GM12878 (cell line): Measurements from ENCODE around the gene SELENOH.
A peak's percentile ranks its signal among the peaks of the same experiment; 100 is the strongest.

Experiments used
- CTCF ChIP-seq, 3 experiments: IDR thresholded peaks in 2 of 3; conservative IDR thresholded peaks in 1 of 3; 2 replicates each; pipeline ENCODE4 v1.5.1; 2011; ENCODE audit warnings: low read depth in 3 of 3, low read length in 3 of 3, mild to moderate bottlenecking in 3 of 3, control low read depth in 2 of 3, moderate library complexity in 2 of 3, inconsistent platforms in 1 of 3, mixed read lengths in 1 of 3; ENCODE audit not compliant: control insufficient read depth in 2 of 3, insufficient read depth in 1 of 3; ENCODE audit errors: extremely low read depth in 1 of 3
- IRF4 ChIP-seq: IDR thresholded peaks from 2 replicates; pipeline ENCODE4 v1.6.1; 2011; ENCODE audit warnings: low read depth, low read length
- MXI1 ChIP-seq: fragments of 150-350 bp; IDR thresholded peaks from 2 replicates; pipeline ENCODE4 v1.6.1; 2011; ENCODE audit warnings: low read depth, mild to moderate bottlenecking, inconsistent platforms, low read length, improper control_type of control experiment
- POLR2AphosphoS5 ChIP-seq: IDR thresholded peaks from 2 replicates; pipeline ENCODE4 v1.6.1; 2011; ENCODE audit warnings: mild to moderate bottlenecking, low read length, inconsistent platforms

- no peak for TF ChIP-seq CTCF (IDR thresholded peaks at IDR 0.05 in 2 of 3, conservative IDR thresholded peaks at IDR 0.05 in 1 of 3; ENCODE audit: control insufficient read depth in 2 of 3, extremely low read depth in 1 of 3, insufficient read depth in 1 of 3, low read depth in 3 of 3, low read length in 3 of 3)
- TF ChIP-seq POLR2AphosphoS5 = no peak
- peak; percentile 21; the same call in 1 of the 2 replicates for TF ChIP-seq MXI1
- TF ChIP-seq IRF4 = no peak
Observed at GRCh38 chr11:57729479-57729878, 11.8 kb upstream of the SELENOH start.
